ENCODE data around the gene EZR.

Gene EZR

GRCh38 chr6:158725704-158726103 is 93.5 kb downstream of the EZR start:
- DNase-seq (ENCODE audit: low read depth), result no peak

DNA sequence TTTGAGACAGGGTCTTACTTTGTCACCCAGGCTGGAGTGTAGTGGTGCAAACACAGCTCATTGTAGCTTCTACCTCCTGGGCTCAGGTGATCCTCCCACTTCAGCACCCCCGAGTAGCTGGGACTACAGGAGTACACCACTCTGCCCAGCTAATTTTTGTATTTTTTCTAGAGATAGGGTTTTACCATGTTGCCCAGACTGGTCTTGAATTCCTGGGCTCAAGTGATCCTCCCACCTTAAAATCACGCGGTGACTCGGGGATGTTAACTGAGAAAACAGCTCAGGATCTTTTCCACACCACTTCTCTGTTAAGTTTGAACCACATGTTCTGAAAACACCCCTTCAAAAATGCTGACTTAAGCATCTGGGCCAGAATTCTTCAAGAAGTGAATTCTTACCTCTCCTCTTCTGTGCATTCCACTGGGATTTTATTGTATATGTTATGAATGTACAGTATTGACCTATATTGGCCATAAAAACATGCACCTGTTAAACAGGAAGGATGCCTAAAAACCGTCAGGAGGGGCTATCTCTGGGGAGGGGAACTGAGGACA is 96.9 kb downstream of the EZR start:
- DNase-seq (ENCODE audit: low read depth), result no peak

- no peak for DNase-seq (ENCODE audit: low read depth)
These were observed 100.6 kb downstream of the EZR start for GRCh38 chr6:158718461-158719046.

DNA sequence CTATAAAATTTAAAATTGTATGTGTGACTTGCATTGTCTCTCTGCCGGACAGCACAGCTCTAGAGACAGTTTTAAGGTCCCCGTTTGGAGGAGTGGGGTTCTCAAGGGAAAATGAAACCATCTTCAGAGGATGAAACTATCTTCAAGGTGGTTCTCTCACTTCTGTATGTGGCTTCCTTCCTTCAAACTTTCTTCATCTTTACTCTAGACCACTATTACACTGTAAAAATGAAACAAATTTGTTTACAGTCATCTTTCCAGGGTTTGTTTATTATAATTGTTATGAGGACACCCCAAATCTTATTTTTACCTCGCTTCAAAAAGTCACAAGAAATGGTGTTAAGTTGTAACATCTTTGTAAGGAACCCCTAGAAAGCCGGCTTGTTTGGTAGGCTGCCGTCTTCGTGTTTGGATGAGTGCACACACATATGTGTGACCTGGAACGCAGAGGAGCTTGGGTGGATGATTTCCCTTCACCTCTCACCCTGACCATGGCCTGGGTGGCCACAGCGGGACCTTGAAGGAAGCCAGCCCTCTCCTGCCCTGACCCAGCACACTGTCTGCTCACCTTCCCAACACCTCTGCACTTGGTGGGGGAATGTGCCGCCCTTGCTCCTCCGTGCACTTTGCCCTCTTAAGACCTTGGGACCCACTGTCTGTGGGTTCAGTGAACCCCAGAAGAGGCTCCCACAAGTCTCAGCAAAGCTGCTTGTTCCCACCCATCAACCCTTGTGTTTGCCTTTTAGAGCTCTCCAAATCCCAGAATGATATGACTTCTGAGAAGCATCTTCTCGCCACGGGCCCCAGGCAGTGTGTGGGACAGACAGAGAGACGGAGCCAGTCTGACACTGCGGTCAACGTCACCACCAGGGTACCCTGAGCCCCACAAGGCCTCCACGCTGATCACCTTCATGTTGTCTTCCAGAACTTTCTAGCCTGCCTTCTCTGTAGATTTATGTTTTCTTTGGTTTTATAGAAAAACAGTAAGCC is 101.5 kb downstream of the EZR start:
- no peak for DNase-seq (ENCODE audit: low read depth)

All from GM04503 (cell line).